ENCODE results near the gene CD96. TPM values are rescaled to one million over a fixed set of nuclear protein-coding genes. Genes with fewer than 3 reads are reported as not detected.

Gene CD96
- total RNA-seq, 1 donor from 2014 or later = 50.5 TPM

- H3K36me3 Mint-ChIP-seq (ENCODE audit: low read depth) = peaks cover 60% of the 10 kb centered on the region
- peak; percentile 55 for DNase-seq
- peaks cover 76% of the 10 kb centered on the region for H3K4me1 Mint-ChIP-seq
- peak overlapping the region; percentile 91 for H3K27ac Mint-ChIP-seq
- H3K9me3 Mint-ChIP-seq = peaks cover 5% of the 10 kb centered on the region
- H3K27me3 Mint-ChIP-seq = no peaks in the 10 kb centered on the region
- intact Hi-C loops (cut with micrococcal nuclease) = loop anchor here (1.0 to 5.0 kb wide), 3 partner anchors 8 to 533 kb away; partner anchors contain the start of gene NECTIN3
- H3K4me3 Mint-ChIP-seq = peak overlapping the region; percentile 40
These were observed 63.5 kb downstream of the CD96 start for GRCh38 chr3:111605493-111605892.

DNA sequence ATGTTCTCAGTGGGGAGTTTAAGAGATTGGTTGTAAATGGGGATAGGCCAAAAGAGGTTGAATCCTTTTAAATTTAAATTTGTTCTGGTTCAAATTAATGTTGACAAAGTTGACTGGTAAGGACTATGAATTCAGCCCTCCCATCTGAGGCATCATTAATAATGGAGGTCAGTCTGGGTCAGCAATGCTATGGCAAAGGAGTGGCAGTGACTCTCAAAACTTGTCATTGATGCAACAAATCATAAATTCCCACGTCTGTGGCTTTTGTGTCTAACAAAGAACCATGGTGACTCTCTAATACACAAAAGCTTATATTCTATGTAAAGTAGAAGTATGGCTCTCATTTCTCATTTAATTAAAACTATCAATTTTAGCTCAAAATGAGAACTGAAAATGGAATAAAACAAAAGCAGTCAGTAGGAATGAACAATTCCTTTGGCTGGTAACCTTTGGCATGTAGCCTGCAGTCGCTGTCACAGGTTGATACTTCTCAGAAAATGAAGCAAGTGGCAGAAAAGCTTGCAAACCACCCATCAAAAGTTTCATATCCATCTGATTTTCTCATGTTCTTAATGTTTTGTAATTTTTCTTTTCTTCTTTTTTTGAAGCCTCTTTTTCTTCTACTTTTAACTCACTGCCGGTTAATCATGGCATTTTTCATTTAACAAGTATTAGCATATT is 65.4 kb downstream of the CD96 start:
- Mint-ChIP-seq H3K36me3 (ENCODE audit: low read depth) (peaks cover 67% of the 10 kb centered on the region), H3K27me3 (no peaks in the 10 kb centered on the region), H3K4me3 (peak overlapping the region; percentile 62), H3K27ac (peak overlapping the region; percentile 91), H3K9me3 (peaks cover 11% of the 10 kb centered on the region), H3K4me1 (peaks cover 86% of the 10 kb centered on the region)
- peak; percentile 55 for DNase-seq
- intact Hi-C loops (cut with micrococcal nuclease) = loop anchor here (5.0 kb wide), 2 partner anchors 345 to 535 kb away; partner anchors contain the start of gene NECTIN3

DNA sequence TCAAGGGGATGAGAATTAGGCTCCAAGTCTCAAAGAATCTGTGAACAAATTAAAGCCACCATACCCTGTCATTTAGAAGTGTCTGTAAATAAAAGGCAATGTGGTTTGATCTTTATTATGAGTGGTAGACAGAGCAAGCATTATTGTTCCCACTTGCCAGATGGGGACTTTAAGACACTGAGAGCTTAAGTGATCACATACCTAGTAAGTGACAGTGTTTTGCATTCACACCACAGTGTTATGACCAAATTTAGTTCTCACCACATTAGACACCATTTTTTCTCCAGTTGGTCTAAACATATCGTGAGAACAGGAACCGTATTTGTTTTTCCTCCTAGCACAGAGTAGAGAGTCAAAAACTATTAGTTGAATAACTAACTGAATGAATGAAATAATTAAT is 66.4 kb downstream of the CD96 start:
- H3K9me3 Mint-ChIP-seq = peaks cover 11% of the 10 kb centered on the region
- intact Hi-C loops (cut with micrococcal nuclease) = loop anchor here (5.0 kb wide), 2 partner anchors 346 to 536 kb away; partner anchors contain the start of gene NECTIN3
- peaks cover 86% of the 10 kb centered on the region for H3K4me1 Mint-ChIP-seq
- H3K27me3 Mint-ChIP-seq = no peaks in the 10 kb centered on the region
- peak overlapping the region; percentile 62 for H3K4me3 Mint-ChIP-seq
- peak overlapping the region; percentile 91 for H3K27ac Mint-ChIP-seq
- H3K36me3 Mint-ChIP-seq (ENCODE audit: low read depth) = peaks cover 69% of the 10 kb centered on the region
- DNase-seq = no peak

GRCh38 chr3:111609700-111610099 is 67.7 kb downstream of the CD96 start:
- H3K27ac Mint-ChIP-seq = peak overlapping the region; percentile 92
- peak overlapping the region; percentile 75 for H3K4me3 Mint-ChIP-seq
- no peaks in the 10 kb centered on the region for H3K27me3 Mint-ChIP-seq
- peak; percentile 73 for DNase-seq
- peaks cover 14% of the 10 kb centered on the region for H3K9me3 Mint-ChIP-seq
- peaks cover 86% of the 10 kb centered on the region for H3K4me1 Mint-ChIP-seq
- H3K36me3 Mint-ChIP-seq (ENCODE audit: low read depth) = peaks cover 69% of the 10 kb centered on the region
- intact Hi-C loops (cut with micrococcal nuclease) = loop anchor here (1.0 to 10.0 kb wide), 6 partner anchors 14 to 795 kb away; partner anchors contain the start of genes CD96, NECTIN3 and ZBED2

DNA sequence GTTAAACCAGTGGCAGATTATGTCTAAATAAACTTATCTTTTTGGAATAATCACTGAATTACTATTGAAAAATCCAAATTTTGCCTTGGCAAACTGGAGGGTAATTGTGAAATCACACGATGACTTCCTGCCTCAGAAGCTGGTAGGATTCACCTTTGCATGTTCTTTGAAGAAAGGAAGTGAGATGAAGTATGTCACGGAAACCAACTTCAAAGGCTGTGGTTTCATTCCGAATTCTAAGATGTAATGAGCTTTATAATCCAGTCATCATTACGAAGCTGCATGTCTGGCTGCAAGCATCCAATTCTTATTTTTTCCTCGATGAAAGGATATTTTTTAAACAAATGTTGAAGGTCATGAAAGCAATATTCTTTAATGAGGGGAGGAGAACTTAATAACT is 68.2 kb downstream of the CD96 start:
- DNase-seq = peak; percentile 90
- Mint-ChIP-seq H3K9me3 (peaks cover 17% of the 10 kb centered on the region), H3K36me3 (ENCODE audit: low read depth) (peaks cover 70% of the 10 kb centered on the region), H3K4me3 (peak overlapping the region; percentile 75), H3K4me1 (peaks cover 87% of the 10 kb centered on the region), H3K27me3 (no peaks in the 10 kb centered on the region), H3K27ac (peak overlapping the region; percentile 92)
- intact Hi-C loops (cut with micrococcal nuclease) = loop anchor here (1.0 to 10.0 kb wide), 4 partner anchors 15 to 795 kb away; partner anchors contain the start of genes CD96 and ZBED2

DNA sequence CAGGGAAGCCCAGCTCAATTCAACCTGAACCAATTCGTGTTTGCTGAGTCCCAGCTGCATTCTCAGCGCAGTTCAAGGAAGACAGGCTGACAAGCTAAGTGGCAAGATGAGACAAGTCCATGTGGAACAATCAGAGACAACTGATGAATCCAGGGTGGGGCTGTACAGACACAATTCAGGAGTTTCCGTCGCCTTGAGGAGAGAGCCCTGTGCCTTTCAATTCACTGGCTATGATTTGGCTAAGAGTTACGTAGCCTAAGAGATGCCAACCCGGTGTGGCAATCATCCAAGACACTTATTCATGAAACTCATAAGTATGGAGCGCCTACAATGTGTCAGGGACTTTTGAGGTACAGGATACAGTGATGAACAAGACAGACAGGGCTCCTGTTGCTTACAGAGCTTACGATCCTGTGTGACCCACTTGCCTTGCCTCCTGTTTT is 68.6 kb downstream of the CD96 start:
- Mint-ChIP-seq H3K36me3 (ENCODE audit: low read depth) (peaks cover 68% of the 10 kb centered on the region), H3K4me3 (peak overlapping the region; percentile 75), H3K4me1 (peaks cover 87% of the 10 kb centered on the region), H3K9me3 (peaks cover 17% of the 10 kb centered on the region), H3K27me3 (no peaks in the 10 kb centered on the region), H3K27ac (peak overlapping the region; percentile 92)
- peak; percentile 76 for DNase-seq
- intact Hi-C loops (cut with micrococcal nuclease) = loop anchor here (1.0 to 10.0 kb wide), 4 partner anchors 15 to 796 kb away; partner anchors contain the start of genes CD96 and ZBED2

GRCh38 chr3:111613294-111613693 is 71.3 kb downstream of the CD96 start:
- H3K9me3 Mint-ChIP-seq = peaks cover 12% of the 10 kb centered on the region
- intact Hi-C loops (cut with micrococcal nuclease) = loop anchor here (1.0 to 10.0 kb wide), 2 partner anchors 8 to 798 kb away; no protein-coding TSS in a partner anchor
- peak overlapping the region; percentile 58 for H3K4me3 Mint-ChIP-seq
- no peaks in the 10 kb centered on the region for H3K27me3 Mint-ChIP-seq
- H3K4me1 Mint-ChIP-seq = peaks cover 87% of the 10 kb centered on the region
- DNase-seq = peak; percentile 55
- peaks cover 66% of the 10 kb centered on the region for H3K36me3 Mint-ChIP-seq (ENCODE audit: low read depth)
- peak overlapping the region; percentile 92 for H3K27ac Mint-ChIP-seq

- Mint-ChIP-seq H3K27me3 (no peaks in the 10 kb centered on the region), H3K4me1 (peaks cover 77% of the 10 kb centered on the region), H3K4me3 (peak overlapping the region; percentile 59), H3K36me3 (ENCODE audit: low read depth) (peaks cover 71% of the 10 kb centered on the region), H3K27ac (peak overlapping the region; percentile 92), H3K9me3 (peaks cover 12% of the 10 kb centered on the region)
- no peak for DNase-seq
- intact Hi-C loops (cut with micrococcal nuclease) = loop anchor here (1.0 to 10.0 kb wide), 7 partner anchors 21 to 801 kb away; partner anchors contain the start of genes CD96 and ZBED2
These were observed 73.9 kb downstream of the CD96 start for GRCh38 chr3:111615880-111616279.

DNA sequence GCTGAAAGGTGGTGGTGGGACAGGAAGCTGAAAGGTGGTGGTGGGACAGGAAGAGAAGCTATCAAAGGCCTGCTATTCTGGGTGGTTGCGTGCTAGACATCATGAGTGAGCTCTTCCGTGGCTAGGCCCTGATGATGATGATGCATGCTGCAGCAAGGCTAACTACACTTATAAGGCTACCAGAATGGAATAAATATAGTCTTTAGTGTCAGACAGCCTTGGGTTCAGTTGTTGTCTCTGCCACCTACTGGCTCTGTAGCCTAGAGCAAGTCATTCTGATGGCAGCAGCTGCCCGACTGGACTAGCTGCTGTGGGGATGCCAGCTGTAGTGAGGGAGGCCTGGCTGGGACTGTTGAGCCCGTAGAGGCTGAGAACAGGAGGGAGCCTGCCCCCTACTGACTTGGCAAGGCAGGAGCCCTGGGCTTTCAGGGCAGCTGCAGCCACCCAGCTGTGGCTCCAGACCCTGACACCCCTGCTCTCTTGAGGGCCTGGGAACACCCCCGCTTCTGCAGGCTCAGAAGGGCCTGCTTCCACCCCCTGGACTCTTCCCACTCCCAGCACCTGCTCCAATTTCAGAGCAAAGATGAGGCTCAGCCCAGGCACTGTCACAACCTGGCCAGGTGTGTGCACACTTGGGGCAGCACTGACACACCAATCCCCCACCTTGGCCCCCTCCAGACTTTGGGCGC is 74.6 kb downstream of the CD96 start:
- Mint-ChIP-seq H3K27ac (peak overlapping the region; percentile 92), H3K4me1 (peaks cover 71% of the 10 kb centered on the region), H3K4me3 (peak overlapping the region; percentile 59), H3K9me3 (peaks cover 8% of the 10 kb centered on the region), H3K36me3 (ENCODE audit: low read depth) (peaks cover 66% of the 10 kb centered on the region), H3K27me3 (no peaks in the 10 kb centered on the region)
- intact Hi-C loops (cut with micrococcal nuclease) = loop anchor here (1.0 to 10.0 kb wide), 7 partner anchors 21 to 802 kb away; partner anchors contain the start of genes CD96 and ZBED2
- DNase-seq = peak; percentile 88

GRCh38 chr3:111617406-111617805 is 75.4 kb downstream of the CD96 start:
- Mint-ChIP-seq H3K4me1 (peaks cover 65% of the 10 kb centered on the region), H3K27ac (peak overlapping the region; percentile 92), H3K36me3 (ENCODE audit: low read depth) (peaks cover 66% of the 10 kb centered on the region), H3K27me3 (no peaks in the 10 kb centered on the region), H3K9me3 (peaks cover 6% of the 10 kb centered on the region), H3K4me3 (no peak overlapping the region)
- intact Hi-C loops (cut with micrococcal nuclease) = loop anchor here (10.0 kb wide), 1 partner anchor 803 kb away; no protein-coding TSS in a partner anchor
- DNase-seq = no peak

DNA sequence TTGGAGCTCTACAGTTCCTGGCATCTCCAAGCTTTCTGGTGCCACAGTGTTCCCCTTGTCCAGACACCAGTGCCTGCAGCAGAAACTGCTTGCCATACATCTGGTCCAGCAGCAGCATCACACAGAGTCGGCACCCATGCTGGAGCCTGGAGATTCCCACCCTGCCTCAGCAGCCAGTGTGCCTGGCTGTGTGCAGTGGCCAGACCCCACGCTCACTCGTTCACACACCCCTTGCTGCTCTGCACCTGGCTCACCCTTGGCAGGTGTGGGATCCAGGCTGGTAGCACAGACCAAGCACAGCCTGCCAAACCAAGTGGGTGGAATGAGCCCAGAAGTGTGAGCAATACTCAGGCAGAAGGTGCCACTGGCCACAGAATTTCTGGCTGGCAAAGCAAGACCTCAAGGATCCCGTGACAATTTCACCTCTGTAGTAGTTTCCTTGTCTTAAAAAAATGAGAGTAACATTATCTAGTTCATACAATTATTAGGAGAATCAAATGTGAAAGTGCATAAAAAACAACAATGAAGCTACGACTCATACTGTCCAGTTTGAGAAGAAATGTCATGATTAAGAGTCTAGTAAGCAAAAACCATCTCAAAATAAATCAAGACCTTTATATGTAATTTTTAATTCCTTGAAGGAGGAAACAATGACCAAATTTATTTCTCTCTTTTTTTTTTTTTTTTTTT is 76.1 kb downstream of the CD96 start:
- intact Hi-C loops (cut with micrococcal nuclease) = loop anchor here (10.0 kb wide), 1 partner anchor 803 kb away; no protein-coding TSS in a partner anchor
- Mint-ChIP-seq H3K4me1 (peaks cover 59% of the 10 kb centered on the region), H3K27me3 (no peaks in the 10 kb centered on the region), H3K9me3 (peaks cover 6% of the 10 kb centered on the region), H3K36me3 (ENCODE audit: low read depth) (peaks cover 65% of the 10 kb centered on the region), H3K27ac (peak overlapping the region; percentile 92), H3K4me3 (no peak overlapping the region)
- no peak for DNase-seq

DNA sequence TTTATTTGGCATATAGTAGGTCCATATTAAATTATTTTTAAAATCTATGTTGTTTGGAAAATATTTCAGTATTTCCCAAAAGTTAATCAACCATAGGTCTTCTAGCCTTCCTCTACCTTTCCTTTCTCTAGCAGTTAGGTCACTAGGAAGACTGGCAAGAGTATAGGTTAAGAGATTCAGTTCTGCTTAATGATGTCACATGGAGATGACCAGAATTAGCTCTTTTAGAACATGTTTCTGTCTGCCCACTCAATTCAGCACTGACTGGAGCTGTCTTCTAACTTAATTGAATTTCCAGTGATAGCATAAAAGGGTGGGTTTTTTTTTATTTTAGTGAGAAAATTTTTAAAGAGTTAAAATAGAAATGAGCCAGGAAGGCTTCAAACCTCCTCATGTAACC is 76.9 kb downstream of the CD96 start:
- intact Hi-C loops (cut with micrococcal nuclease) = loop anchor here (10.0 kb wide), 1 partner anchor 804 kb away; no protein-coding TSS in a partner anchor

DNA sequence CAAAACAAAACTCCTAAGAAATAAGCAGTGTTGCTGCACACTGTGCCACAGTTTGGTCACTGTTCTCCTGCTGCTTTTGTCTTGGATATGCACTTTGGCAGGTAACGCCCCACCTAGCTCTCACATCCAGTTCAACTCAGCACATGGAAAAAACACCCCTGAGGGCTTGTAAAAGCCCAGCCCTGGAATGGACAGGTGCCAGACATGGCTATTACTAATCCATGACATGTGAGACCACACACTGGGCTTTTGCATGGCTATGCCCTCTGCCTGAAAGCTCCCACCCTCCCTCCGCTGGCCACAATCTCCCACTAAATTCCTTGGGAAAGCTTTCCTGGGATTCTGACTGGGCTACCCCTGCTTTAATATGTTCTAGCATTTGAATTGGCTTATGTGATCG is 77.8 kb downstream of the CD96 start:
- H3K4me3 Mint-ChIP-seq = no peak overlapping the region
- peaks cover 47% of the 10 kb centered on the region for H3K4me1 Mint-ChIP-seq
- peaks cover 63% of the 10 kb centered on the region for H3K36me3 Mint-ChIP-seq (ENCODE audit: low read depth)
- no peak overlapping the region for H3K27ac Mint-ChIP-seq
- no peaks in the 10 kb centered on the region for H3K27me3 Mint-ChIP-seq
- DNase-seq = no peak
- intact Hi-C loops (cut with micrococcal nuclease) = loop anchor here (10.0 kb wide), 1 partner anchor 805 kb away; no protein-coding TSS in a partner anchor
- H3K9me3 Mint-ChIP-seq = peaks cover 8% of the 10 kb centered on the region

More for the DNA sequence above, 76.9 kb downstream of the CD96 start:
- peak overlapping the region; percentile 16 for H3K27ac Mint-ChIP-seq
- peaks cover 64% of the 10 kb centered on the region for H3K36me3 Mint-ChIP-seq (ENCODE audit: low read depth)
- no peak for DNase-seq
- no peaks in the 10 kb centered on the region for H3K27me3 Mint-ChIP-seq
- no peak overlapping the region for H3K4me3 Mint-ChIP-seq
- peaks cover 51% of the 10 kb centered on the region for H3K4me1 Mint-ChIP-seq
- peaks cover 6% of the 10 kb centered on the region for H3K9me3 Mint-ChIP-seq

Measured in activated CD4-positive, alpha-beta T cell treated with anti-CD3 and anti-CD28 coated beads, Interleukin-2, amount 10 ng/mL, durations not matched to agents 24 days and 14 days (primary cell).